KMS-11 (cell line): ENCODE results near the gene EIF3M.

Experiments
- H2AFZ ChIP-seq: fragments of 200-600 bp; sonication (generic); 2 replicates; pipeline ENCODE4 v1.6.1; 2016; ENCODE audit warnings: antibody characterized with exemption, mixed run types, low read depth
- H3K27ac ChIP-seq: fragments of 200-600 bp; sonication (generic); 2 replicates; pipeline ENCODE4 v1.6.1; 2016; ENCODE audit warnings: mild to moderate bottlenecking, mixed run types
- H3K27me3 ChIP-seq: fragments of 200-600 bp; sonication (generic); 2 replicates; pipeline ENCODE4 v1.6.1; 2017; ENCODE audit warnings: mild to moderate bottlenecking, low read depth, mixed run types, moderate library complexity; ENCODE audit not compliant: insufficient read depth
- H3K36me3 ChIP-seq: fragments of 200-600 bp; sonication (generic); 2 replicates; pipeline ENCODE4 v1.6.1; 2017; ENCODE audit warnings: mild to moderate bottlenecking, mixed run types; ENCODE audit not compliant: insufficient read depth
- H3K4me1 ChIP-seq: fragments of 200-600 bp; sonication (generic); 2 replicates; pipeline ENCODE4 v1.6.1; 2016; ENCODE audit warnings: mild to moderate bottlenecking, low read depth, mixed run types; ENCODE audit not compliant: poor library complexity, severe bottlenecking
- H3K4me2 ChIP-seq: fragments of 200-600 bp; sonication (generic); 2 replicates; pipeline ENCODE4 v1.7.0; 2016; ENCODE audit warnings: mild to moderate bottlenecking, mixed run types
- H3K4me3 ChIP-seq: fragments of 200-600 bp; sonication (generic); IDR thresholded peaks from 2 replicates; pipeline ENCODE4 v1.6.1; 2017; ENCODE audit warnings: low read depth, low read length, mixed read lengths; ENCODE audit not compliant: insufficient read depth
- H3K79me2 ChIP-seq: fragments of 200-600 bp; sonication (generic); 2 replicates; pipeline ENCODE4 v1.6.1; 2016; ENCODE audit warnings: low read depth, mixed run types; ENCODE audit not compliant: insufficient read depth
- H3K9ac ChIP-seq: fragments of 200-600 bp; sonication (generic); 2 replicates; pipeline ENCODE4 v1.6.1; 2016; ENCODE audit warnings: mild to moderate bottlenecking, mixed run types
- H4K20me1 ChIP-seq: fragments of 200-600 bp; sonication (generic); 2 replicates; pipeline ENCODE4 v1.6.1; 2016; ENCODE audit warnings: mild to moderate bottlenecking, mixed run types; ENCODE audit not compliant: insufficient read depth
- TF ChIP-seq, protein P1 (sequence below): fragments of 200-600 bp; sonication (generic); conservative IDR thresholded peaks from 2 replicates; pipeline ENCODE4 v1.6.1; 2017; ENCODE audit warnings: low read depth, mild to moderate bottlenecking, antibody characterized with exemption, low read length, moderate library complexity, mixed read lengths

EIF3M gene

DNA sequence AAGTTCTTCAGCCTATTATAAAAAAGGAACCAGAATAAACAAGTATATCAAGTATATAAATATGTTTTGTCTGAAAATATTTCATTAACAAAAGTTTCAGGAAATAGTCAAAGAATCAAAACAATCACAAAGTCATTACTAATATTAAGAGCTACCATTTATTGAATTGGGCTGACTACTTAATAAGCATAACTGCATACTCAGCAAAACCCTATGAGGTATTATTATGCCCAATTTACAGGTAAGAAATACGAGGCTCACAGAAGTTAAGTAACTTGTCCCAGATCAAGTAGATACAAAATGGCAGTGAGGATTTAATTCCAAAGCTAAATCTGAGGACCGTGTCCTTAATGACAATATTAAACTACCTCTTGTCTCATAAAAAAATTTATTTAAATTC is 52.2 kb downstream of the EIF3M start:
- Histone ChIP-seq H2AFZ (no peak overlapping the region), H4K20me1 (no peaks in the 10 kb centered on the region), H3K4me3 (no peak overlapping the region), H3K9ac (no peak overlapping the region), H3K36me3 (no peaks in the 10 kb centered on the region), H3K4me2 (no peak overlapping the region), H3K27ac (no peak overlapping the region), H3K4me1 (no peaks in the 10 kb centered on the region), H3K79me2 (no peaks in the 10 kb centered on the region), H3K27me3 (no peaks in the 10 kb centered on the region)
- TF ChIP-seq, protein P1, sequence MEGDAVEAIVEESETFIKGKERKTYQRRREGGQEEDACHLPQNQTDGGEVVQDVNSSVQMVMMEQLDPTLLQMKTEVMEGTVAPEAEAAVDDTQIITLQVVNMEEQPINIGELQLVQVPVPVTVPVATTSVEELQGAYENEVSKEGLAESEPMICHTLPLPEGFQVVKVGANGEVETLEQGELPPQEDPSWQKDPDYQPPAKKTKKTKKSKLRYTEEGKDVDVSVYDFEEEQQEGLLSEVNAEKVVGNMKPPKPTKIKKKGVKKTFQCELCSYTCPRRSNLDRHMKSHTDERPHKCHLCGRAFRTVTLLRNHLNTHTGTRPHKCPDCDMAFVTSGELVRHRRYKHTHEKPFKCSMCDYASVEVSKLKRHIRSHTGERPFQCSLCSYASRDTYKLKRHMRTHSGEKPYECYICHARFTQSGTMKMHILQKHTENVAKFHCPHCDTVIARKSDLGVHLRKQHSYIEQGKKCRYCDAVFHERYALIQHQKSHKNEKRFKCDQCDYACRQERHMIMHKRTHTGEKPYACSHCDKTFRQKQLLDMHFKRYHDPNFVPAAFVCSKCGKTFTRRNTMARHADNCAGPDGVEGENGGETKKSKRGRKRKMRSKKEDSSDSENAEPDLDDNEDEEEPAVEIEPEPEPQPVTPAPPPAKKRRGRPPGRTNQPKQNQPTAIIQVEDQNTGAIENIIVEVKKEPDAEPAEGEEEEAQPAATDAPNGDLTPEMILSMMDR = no peak

DNA sequence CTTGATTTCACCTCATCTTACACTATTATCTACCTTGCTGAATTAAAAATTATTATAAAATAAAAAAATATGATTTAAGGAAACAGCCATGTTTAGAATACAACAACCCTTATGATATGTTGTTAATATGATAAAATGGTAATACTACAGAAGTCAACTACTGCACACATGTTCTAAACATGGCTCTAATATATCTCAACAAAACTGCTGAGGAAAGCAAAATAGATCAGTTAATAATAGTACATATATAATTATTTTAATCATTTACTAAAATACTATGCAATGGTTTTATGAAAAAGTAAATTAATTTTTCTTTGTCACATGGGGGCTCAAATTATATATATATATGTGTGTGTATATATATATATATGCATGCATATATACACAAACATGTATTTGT is 57.7 kb downstream of the EIF3M start:
- TF ChIP-seq, protein P1 = no peak

GRCh38 chr11:32643526-32643925 is 59.9 kb downstream of the EIF3M start:
- Histone ChIP-seq H3K27ac (no peak overlapping the region), H3K4me1 (no peaks in the 10 kb centered on the region), H3K4me3 (no peak overlapping the region), H3K27me3 (no peaks in the 10 kb centered on the region), H3K36me3 (no peaks in the 10 kb centered on the region), H3K4me2 (no peak overlapping the region), H3K79me2 (no peaks in the 10 kb centered on the region), H3K9ac (no peak overlapping the region), H4K20me1 (no peaks in the 10 kb centered on the region), H2AFZ (no peak overlapping the region)
- TF ChIP-seq, protein P1 = no peak

More for the DNA sequence above, 57.7 kb downstream of the EIF3M start:
- Histone ChIP-seq H3K4me2 (no peak overlapping the region), H4K20me1 (no peaks in the 10 kb centered on the region), H2AFZ (no peak overlapping the region), H3K79me2 (no peaks in the 10 kb centered on the region), H3K9ac (no peak overlapping the region), H3K36me3 (no peaks in the 10 kb centered on the region), H3K27me3 (no peaks in the 10 kb centered on the region), H3K27ac (no peak overlapping the region), H3K4me1 (no peaks in the 10 kb centered on the region), H3K4me3 (no peak overlapping the region)
